GM19372 (cell line): ENCODE measurements around the gene CLP1.
"Not testable (repeated sequence)": the region's sequence is repeated elsewhere in the genome, so short reads cannot be mapped to it uniquely, and the experiment has no call there.

Source experiments
- ATAC-seq: cut with Tn5 transposase; IDR thresholded peaks from one replicate; pipeline ENCODE4 v1.9.1; 2021; ENCODE audit warnings: mild to moderate bottlenecking, low read depth, moderate library complexity; ENCODE audit not compliant: unreplicated experiment

Gene CLP1

GRCh38 chr11:57659669-57660068 is 2.1 kb downstream of the CLP1 start:
- ATAC-seq, result no peak

GRCh38 chr11:57662893-57663292 is 5.3 kb downstream of the CLP1 start:
- ATAC-seq, result no peak

- no peak for ATAC-seq
Measured at GRCh38 chr11:57663975-57664374, 6.4 kb downstream of the CLP1 start.

GRCh38 chr11:57667117-57667735 is 9.7 kb downstream of the CLP1 start:
- ATAC-seq, result peak; percentile 61

DNA sequence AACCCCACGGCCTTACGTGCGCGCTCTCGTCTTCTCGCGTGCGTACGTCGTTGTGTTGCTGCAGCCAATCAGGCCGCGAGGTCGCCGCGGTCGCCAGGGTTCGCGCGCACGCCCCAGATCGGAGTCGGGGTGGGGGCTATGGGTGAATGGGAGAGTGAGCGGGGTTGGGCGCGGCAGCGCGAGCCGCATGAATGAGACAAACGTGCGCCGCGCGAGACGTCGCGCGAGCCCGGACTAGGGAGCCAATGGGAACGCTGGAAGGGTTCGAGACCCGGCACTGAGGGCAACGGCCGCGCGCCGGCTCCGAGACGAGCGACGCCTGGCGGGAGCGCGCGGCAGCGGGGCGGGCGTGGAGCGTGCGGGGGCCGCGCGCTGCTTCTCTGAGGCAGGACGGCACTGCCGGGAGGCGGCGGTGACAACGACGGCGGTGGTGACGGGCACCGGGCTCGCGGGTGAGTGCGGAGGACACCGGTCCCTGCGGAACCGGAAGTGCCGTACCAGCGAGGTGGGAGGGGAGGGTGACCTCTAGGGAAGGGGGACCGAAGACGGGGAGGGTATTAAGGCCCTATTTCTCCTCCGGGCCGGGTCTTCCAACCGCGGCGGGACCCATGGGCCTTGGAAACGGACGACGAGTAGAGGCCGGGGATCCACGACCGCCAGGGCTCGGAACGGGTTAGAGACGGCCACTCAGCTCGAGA is 10.3 kb downstream of the CLP1 start, which contains the start of gene ZDHHC5:
TSS of gene ZDHHC5 (plus strand) at position 379 of the 698 bp plus-strand sequence. CDS start 4,977 bp downstream, outside the sequence.
- ATAC-seq, result peak; percentile 77

- ATAC-seq, result peak; percentile 6
Measured at GRCh38 chr11:57668434-57668782, 10.8 kb downstream of the CLP1 start.

- ATAC-seq, result no peak
Measured at GRCh38 chr11:57674251-57674650, 16.7 kb downstream of the CLP1 start.

- no peak for ATAC-seq
Measured at GRCh38 chr11:57675176-57675941, 17.8 kb downstream of the CLP1 start.

DNA sequence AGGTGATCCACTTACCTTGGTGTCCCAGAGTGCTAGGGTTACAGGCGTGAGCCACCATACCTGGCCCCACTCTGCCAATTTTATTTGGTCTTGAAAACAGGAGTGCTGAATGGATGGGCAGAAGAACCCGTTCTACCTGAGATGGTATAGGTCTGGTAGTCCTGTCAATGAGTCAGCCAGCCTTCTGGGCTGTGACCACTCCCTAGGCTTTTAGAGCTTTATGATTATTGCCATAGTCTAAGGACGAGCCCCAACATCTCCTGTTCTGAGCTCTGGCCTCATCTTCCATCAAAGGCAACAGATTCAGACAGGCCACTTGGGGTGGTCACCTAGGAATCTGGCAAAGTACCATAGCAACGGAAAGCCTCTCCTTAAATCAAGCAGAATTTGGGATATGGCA is 21.8 kb downstream of the CLP1 start:
- no peak for ATAC-seq

DNA sequence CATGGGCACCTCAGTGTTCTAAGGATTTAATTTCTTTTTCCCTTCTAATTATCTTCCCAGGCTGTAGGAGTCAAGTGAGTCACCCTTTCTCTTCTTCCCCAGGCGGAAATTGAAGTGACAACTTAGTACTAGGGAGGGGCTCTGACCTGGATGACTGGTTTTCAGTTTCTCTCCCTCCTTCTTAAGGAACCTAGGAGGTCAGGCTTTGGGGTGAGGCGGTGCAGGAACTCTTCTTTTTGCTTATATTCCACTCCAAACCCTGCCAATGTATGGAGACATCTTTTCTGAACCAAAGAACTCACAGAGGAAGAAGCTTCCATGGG is 23.0 kb downstream of the CLP1 start:
- no peak for ATAC-seq

- ATAC-seq, result no peak
Measured at GRCh38 chr11:57681168-57681567, 23.6 kb downstream of the CLP1 start.

- not testable (repeated sequence) for ATAC-seq
Measured at GRCh38 chr11:57690474-57690873, 32.9 kb downstream of the CLP1 start.

- no peak for ATAC-seq
Measured at GRCh38 chr11:57698843-57699365, 41.3 kb downstream of the CLP1 start.

DNA sequence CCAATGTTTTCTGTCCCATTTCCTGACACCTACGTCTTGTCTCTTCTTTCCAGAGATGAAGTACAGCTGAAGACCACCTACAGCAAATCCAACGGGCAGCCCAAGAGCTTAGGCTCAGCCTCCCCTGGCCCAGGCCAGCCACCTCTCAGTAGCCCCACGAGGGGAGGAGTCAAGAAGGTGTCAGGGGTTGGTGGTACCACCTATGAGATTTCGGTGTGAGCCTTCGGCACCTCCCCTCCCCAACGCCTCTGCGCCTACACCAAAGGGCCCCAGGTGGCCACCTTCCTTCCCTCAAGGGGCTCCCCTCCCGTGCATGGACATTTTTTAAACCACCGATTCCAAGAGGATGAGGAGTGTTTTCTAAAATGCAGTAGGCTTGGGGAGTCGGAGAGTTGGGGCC is 42.3 kb downstream of the CLP1 start:
- no peak for ATAC-seq

GRCh38 chr11:57700425-57700824 is 42.9 kb downstream of the CLP1 start:
- no peak for ATAC-seq

GRCh38 chr11:57703341-57703740 is 45.8 kb downstream of the CLP1 start:
- no peak for ATAC-seq

DNA sequence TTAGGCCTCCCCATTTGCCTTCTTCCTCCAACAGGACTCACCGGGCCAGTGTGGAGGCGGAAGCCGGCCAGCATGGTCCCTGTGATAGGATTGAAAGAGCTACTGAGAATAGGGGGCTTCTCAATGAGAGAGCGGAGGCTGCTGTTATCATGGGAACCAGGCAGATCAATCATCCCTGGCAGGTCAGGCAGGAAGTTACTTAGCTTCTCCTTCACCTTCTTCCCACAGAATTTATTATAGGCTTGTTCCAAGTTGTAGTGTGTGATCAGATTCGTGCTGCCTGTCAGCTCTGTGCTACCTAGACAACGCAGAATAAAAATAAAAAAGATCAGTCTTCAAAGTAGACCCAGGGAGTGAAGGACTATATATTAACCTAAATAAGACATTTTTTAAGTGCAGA is 47.4 kb downstream of the CLP1 start:
- ATAC-seq, result no peak

GRCh38 chr11:57705432-57705831 is 47.9 kb downstream of the CLP1 start:
- not testable (repeated sequence) for ATAC-seq

DNA sequence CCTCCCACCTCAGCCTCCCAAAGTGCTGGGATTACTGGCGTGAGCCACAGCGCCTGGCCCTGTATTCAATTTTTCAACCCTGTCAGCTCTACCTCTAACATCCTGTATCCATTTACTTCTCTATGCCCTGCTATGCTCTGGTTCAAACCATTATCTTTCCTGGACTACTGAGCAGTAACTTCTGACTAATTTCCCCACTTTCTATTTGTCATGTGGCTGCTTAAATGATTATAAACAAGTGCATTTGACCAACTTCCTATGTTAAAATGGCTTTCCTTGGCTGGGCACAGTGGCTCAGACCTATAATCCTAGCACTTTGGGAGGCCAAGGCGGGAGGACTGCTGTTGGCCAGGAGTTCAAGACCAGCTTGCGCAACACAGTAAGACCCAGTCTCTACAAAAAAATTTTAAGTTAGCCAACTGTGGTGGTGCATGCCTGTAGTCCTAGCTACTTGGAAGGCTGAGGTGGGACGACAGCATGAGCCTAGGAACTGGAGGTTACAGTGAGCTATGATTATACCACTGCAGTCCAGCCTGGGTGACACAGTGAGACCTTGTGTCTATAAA is 52.3 kb downstream of the CLP1 start:
- ATAC-seq, result no peak
